ENCODE measurements around the gene PTPRG. TPM values are rescaled to one million over a fixed set of nuclear protein-coding genes. Genes with fewer than 3 reads are reported as not detected.

Gene PTPRG
- total RNA-seq, 1 experiment from 2014 or later: 0.73 TPM

DNA sequence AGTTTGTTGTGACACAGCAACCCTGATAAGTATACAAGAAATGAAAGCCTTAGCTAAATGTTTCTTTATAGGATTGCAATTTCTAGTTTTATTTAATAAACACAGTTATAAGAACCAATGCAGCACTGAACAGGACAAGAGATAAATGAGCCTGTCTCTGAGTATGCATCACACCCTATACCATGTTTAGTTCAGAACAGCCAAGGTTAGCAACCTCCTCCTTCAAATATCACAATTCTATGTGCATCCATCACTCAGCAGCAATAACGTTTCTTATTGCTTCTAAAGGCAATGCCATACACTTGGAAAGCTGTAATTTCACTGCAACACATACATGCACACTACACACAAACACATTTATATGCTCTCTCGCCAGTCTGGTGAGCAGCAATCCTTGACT is 280.6 kb downstream of the PTPRG start:
- Histone ChIP-seq H3K27me3 (ENCODE audit: low read length) (no peaks in the 10 kb centered on the region), H3K4me2 (ENCODE audit: low read length) (no peak overlapping the region), H3K9ac (ENCODE audit: low read length) (no peak overlapping the region), H2AFZ (ENCODE audit: low read length) (no peak overlapping the region), H3K36me3 (ENCODE audit: low read depth, low read length) (no peaks in the 10 kb centered on the region), H4K20me1 (ENCODE audit: low read length) (no peaks in the 10 kb centered on the region), H3K9me2 (replicated peaks; ENCODE audit: low read length) (no peaks in the 10 kb centered on the region), H3K4me1 (ENCODE audit: insufficient read depth, low read length) (no peaks in the 10 kb centered on the region), H3F3A (ENCODE audit: low read length, unreplicated experiment) (no peaks in the 10 kb centered on the region), H3K4me3 (ENCODE audit: low read length) (no peak overlapping the region), H3K9me3 (ENCODE audit: low read length) (no peaks in the 10 kb centered on the region), H3K27ac (ENCODE audit: low read length) (no peak overlapping the region), H3K79me2 (ENCODE audit: low read length) (no peaks in the 10 kb centered on the region)
- ATAC-seq (no peak), DNase-seq (no peak)
- TF ChIP-seq EZH2phosphoT487 (IDR thresholded peaks at IDR 0.05; ENCODE audit: borderline replicate concordance, low read length) (no peak), EZH2 (IDR thresholded peaks at IDR 0.05; ENCODE audit: low read length, unreplicated experiment) (no peak)
- TF ChIP-seq, protein P1, sequence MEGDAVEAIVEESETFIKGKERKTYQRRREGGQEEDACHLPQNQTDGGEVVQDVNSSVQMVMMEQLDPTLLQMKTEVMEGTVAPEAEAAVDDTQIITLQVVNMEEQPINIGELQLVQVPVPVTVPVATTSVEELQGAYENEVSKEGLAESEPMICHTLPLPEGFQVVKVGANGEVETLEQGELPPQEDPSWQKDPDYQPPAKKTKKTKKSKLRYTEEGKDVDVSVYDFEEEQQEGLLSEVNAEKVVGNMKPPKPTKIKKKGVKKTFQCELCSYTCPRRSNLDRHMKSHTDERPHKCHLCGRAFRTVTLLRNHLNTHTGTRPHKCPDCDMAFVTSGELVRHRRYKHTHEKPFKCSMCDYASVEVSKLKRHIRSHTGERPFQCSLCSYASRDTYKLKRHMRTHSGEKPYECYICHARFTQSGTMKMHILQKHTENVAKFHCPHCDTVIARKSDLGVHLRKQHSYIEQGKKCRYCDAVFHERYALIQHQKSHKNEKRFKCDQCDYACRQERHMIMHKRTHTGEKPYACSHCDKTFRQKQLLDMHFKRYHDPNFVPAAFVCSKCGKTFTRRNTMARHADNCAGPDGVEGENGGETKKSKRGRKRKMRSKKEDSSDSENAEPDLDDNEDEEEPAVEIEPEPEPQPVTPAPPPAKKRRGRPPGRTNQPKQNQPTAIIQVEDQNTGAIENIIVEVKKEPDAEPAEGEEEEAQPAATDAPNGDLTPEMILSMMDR (conservative IDR thresholded peaks at IDR 0.05; ENCODE audit: low read depth, low read length): no peak
- no TSS peak for BruUV-seq (replicated peaks)
- intact Hi-C loops (cut with micrococcal nuclease): no loop called here
- ChIA-PET CTCF (no interaction called here), POLR2A (ENCODE audit: unreplicated experiment) (no interaction called here)

DNA sequence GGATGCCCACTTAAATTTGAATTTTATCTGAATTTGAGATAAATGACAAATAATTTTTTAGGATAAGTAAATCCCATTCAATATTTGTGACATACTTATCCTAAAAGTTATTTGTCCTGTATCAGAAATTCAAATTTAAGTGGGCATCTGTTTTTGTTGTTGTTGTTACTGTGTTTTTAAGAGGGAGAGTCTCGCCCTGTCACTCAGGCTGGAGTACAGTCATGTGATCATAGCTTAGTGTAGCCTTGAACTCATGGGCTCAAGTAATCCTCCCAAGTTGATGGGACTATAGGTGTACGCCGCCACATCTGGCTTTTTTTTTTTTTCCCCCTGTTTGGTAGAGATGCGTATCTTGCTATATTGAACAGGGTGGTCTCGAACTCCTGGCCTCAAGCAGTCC is 283.0 kb downstream of the PTPRG start:
- H3K4me2 ChIP-seq (ENCODE audit: low read length): no peak overlapping the region
- no TSS peak for BruUV-seq (replicated peaks)
- no peak overlapping the region for H3K9ac ChIP-seq (ENCODE audit: low read length)
- no peaks in the 10 kb centered on the region for H3K4me1 ChIP-seq (ENCODE audit: insufficient read depth, low read length)
- DNase-seq (no peak), ATAC-seq (no peak)
- intact Hi-C loops (cut with micrococcal nuclease): no loop called here
- H3K9me2 ChIP-seq (replicated peaks; ENCODE audit: low read length): no peaks in the 10 kb centered on the region
- H3K79me2 ChIP-seq (ENCODE audit: low read length): no peaks in the 10 kb centered on the region
- H2AFZ ChIP-seq (ENCODE audit: low read length): no peak overlapping the region
- H4K20me1 ChIP-seq (ENCODE audit: low read length): no peaks in the 10 kb centered on the region
- no peaks in the 10 kb centered on the region for H3K27me3 ChIP-seq (ENCODE audit: low read length)
- POLR2A ChIA-PET (ENCODE audit: unreplicated experiment): no interaction called here
- H3K4me3 ChIP-seq (ENCODE audit: low read length): no peak overlapping the region
- TF ChIP-seq EZH2phosphoT487 (IDR thresholded peaks at IDR 0.05; ENCODE audit: borderline replicate concordance, low read length) (no peak), EZH2 (IDR thresholded peaks at IDR 0.05; ENCODE audit: low read length, unreplicated experiment) (no peak)
- TF ChIP-seq, protein P1 (conservative IDR thresholded peaks at IDR 0.05; ENCODE audit: low read depth, low read length): no peak
- H3K9me3 ChIP-seq (ENCODE audit: low read length): no peaks in the 10 kb centered on the region
- CTCF ChIA-PET: no interaction called here
- H3K36me3 ChIP-seq (ENCODE audit: low read depth, low read length): no peaks in the 10 kb centered on the region
- no peak overlapping the region for H3K27ac ChIP-seq (ENCODE audit: low read length)
- H3F3A ChIP-seq (ENCODE audit: low read length, unreplicated experiment): no peaks in the 10 kb centered on the region

DNA sequence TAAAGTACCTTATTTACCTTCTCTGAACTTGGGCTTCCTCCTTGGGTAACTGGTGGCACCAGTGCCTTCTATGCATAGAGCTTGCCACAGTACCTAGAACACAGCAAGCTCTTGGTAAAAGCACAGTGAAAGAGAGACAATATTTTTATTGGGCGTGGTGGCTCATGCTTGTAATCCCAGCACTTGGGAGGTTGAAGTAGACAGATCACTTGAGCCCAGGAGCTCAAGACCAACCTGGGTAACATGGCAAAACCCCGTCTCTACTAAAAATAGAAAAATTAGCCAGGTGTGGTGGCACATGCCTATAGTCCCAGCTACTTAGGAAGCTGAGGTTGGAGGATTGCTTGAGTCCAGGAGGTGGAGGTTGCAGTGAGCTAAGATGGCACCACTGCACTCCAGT is 285.1 kb downstream of the PTPRG start:
- Histone ChIP-seq H4K20me1 (ENCODE audit: low read length) (no peaks in the 10 kb centered on the region), H3K27ac (ENCODE audit: low read length) (no peak overlapping the region), H3K4me1 (ENCODE audit: insufficient read depth, low read length) (no peaks in the 10 kb centered on the region), H3K9ac (ENCODE audit: low read length) (no peak overlapping the region), H3K4me3 (ENCODE audit: low read length) (no peak overlapping the region), H3F3A (ENCODE audit: low read length, unreplicated experiment) (no peaks in the 10 kb centered on the region), H3K9me3 (ENCODE audit: low read length) (no peaks in the 10 kb centered on the region), H3K9me2 (replicated peaks; ENCODE audit: low read length) (no peaks in the 10 kb centered on the region), H2AFZ (ENCODE audit: low read length) (no peak overlapping the region), H3K27me3 (ENCODE audit: low read length) (no peaks in the 10 kb centered on the region), H3K4me2 (ENCODE audit: low read length) (no peak overlapping the region), H3K79me2 (ENCODE audit: low read length) (no peaks in the 10 kb centered on the region), H3K36me3 (ENCODE audit: low read depth, low read length) (no peaks in the 10 kb centered on the region)
- intact Hi-C loops (cut with micrococcal nuclease): no loop called here
- ATAC-seq (no peak), DNase-seq (no peak)
- POLR2A ChIA-PET (ENCODE audit: unreplicated experiment): no interaction called here
- CTCF ChIA-PET: no interaction called here
- BruUV-seq (replicated peaks): no TSS peak
- TF ChIP-seq EZH2 (IDR thresholded peaks at IDR 0.05; ENCODE audit: low read length, unreplicated experiment): no peak
- TF ChIP-seq, protein P1 (conservative IDR thresholded peaks at IDR 0.05; ENCODE audit: low read depth, low read length): no peak
- TF ChIP-seq EZH2phosphoT487 (IDR thresholded peaks at IDR 0.05; ENCODE audit: borderline replicate concordance, low read length): no peak

Data from PC-3 (cell line).